Measurements from ENCODE around the gene TRIP6.

DNA sequence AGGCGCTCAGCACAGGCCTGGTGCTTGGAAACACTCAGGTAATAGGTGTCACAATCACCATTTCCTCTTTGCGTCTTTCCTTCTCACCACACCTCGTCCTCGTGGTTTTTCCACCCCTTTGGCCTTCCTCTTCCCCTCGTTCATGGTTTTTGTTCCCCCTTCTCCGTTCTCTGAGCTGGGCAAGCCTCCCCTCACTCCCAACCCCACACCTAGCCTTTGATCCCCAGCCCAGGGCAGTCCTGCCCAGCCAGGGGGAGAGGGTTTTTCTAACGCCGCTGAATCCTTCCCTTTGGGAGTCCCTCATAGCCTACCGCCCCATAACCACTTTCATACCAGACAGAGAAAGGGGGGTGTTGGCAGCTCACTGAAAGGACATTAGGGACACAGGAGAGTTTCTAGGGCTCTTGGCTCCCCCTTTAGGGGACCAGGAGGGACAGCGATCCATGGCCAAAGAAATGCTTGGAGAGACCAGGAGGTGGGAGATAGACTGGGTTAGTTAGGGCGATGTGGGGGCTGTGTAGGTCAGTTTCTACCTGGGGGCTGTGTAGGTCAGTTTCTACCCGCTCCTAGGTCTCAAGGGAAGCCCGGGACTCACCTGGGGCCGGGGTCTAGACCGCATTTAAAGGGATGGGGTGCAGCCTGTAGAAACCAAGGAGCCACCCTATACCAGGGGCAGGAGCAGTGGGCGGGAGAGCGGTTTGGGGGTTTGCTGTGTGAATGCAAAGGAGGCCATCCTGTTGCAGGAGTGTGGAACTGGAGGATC lies 41.3 kb upstream of the TRIP6 start:
- TF ChIP-seq EGR1 (IDR thresholded peaks at IDR 0.05; ENCODE audit: low read depth) (no peak), RAD21 (IDR thresholded peaks at IDR 0.05; ENCODE audit: low read depth) (peak; percentile 64), FOSL1 (IDR thresholded peaks at IDR 0.05; ENCODE audit: low read depth) (no peak), POLR2A (IDR thresholded peaks at IDR 0.05; ENCODE audit: borderline replicate concordance, extremely low read depth, insufficient read depth, insufficient read length) (no peak), ZNF274 (IDR thresholded peaks at IDR 0.05; ENCODE audit: low read depth, low read length) (no peak)
- TF ChIP-seq, protein P1, sequence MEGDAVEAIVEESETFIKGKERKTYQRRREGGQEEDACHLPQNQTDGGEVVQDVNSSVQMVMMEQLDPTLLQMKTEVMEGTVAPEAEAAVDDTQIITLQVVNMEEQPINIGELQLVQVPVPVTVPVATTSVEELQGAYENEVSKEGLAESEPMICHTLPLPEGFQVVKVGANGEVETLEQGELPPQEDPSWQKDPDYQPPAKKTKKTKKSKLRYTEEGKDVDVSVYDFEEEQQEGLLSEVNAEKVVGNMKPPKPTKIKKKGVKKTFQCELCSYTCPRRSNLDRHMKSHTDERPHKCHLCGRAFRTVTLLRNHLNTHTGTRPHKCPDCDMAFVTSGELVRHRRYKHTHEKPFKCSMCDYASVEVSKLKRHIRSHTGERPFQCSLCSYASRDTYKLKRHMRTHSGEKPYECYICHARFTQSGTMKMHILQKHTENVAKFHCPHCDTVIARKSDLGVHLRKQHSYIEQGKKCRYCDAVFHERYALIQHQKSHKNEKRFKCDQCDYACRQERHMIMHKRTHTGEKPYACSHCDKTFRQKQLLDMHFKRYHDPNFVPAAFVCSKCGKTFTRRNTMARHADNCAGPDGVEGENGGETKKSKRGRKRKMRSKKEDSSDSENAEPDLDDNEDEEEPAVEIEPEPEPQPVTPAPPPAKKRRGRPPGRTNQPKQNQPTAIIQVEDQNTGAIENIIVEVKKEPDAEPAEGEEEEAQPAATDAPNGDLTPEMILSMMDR (IDR thresholded peaks at IDR 0.05 in 2 of 3, conservative IDR thresholded peaks at IDR 0.05 in 1 of 3; ENCODE audit: borderline replicate concordance in 1 of 3, insufficient read depth in 1 of 3, low read depth in 2 of 3, low read length in 2 of 3) = peak; percentile 36 to 46 (median 42); a peak in 5 of 6 replicates
- TF ChIP-seq, protein P2, sequence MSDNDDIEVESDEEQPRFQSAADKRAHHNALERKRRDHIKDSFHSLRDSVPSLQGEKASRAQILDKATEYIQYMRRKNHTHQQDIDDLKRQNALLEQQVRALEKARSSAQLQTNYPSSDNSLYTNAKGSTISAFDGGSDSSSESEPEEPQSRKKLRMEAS (IDR thresholded peaks at IDR 0.05) = no peak

All from HCT116 (cell line).